A172 (cell line): ENCODE measurements around the gene KCNG1. TPM values are rescaled to one million over a fixed set of nuclear protein-coding genes. Genes with fewer than 3 reads are reported as not detected.

ENCODE experiments used
- total RNA-seq: library from RNA; depleted of rRNA; stranded (reverse); fragments of >200 nt; shearing (Covaris generic); gene quantifications from 2 replicates; pipeline ENCODE4 v1.2.3, GENCODE V29; 2014; rRNA removed

Gene KCNG1
- total RNA-seq, 1 experiment from 2014 or later: 12.4 TPM

Other genes with a start within 250 kb of the KCNG1 start
- gene BCAS4, start 228.0 kb downstream of the KCNG1 start, total RNA-seq: 21.4 and 43.8 TPM in 2 replicates
- gene ADNP, start 91.7 kb downstream of the KCNG1 start, total RNA-seq: 23.2 and 28.1 TPM in 2 replicates
- gene DPM1, start 64.6 kb downstream of the KCNG1 start, total RNA-seq: 207 and 247 TPM in 2 replicates
- gene MOCS3, start 64.3 kb downstream of the KCNG1 start, total RNA-seq: 9.0 and 9.4 TPM in 2 replicates